GM12801 (cell line): Measurements from ENCODE around the gene DDX41.

Experiments used
- CTCF ChIP-seq: IDR thresholded peaks from one replicate; pipeline ENCODE4 v1.5.1; 2011; ENCODE audit warnings: control low read depth; ENCODE audit not compliant: insufficient read length; ENCODE audit errors: extremely low read depth

The DDX41 gene

GRCh38 chr5:177468329-177468684 is 48.5 kb downstream of the DDX41 start:
- TF ChIP-seq CTCF: no peak

GRCh38 chr5:177467436-177467835 is 49.3 kb downstream of the DDX41 start:
- no peak for TF ChIP-seq CTCF

GRCh38 chr5:177466861-177467260 is 49.9 kb downstream of the DDX41 start:
- no peak for TF ChIP-seq CTCF

- no peak for TF ChIP-seq CTCF
Observed at GRCh38 chr5:177465044-177465443, 51.7 kb downstream of the DDX41 start.

- no peak for TF ChIP-seq CTCF
Observed at GRCh38 chr5:177462021-177462670, 54.6 kb downstream of the DDX41 start.
